ENCODE data around the gene EYS. TPM values are rescaled to one million over a fixed set of nuclear protein-coding genes. Genes with fewer than 3 reads are reported as not detected.

The EYS gene
- total RNA-seq, 1 donor from 2014 or later, result not detected

- no peak overlapping the region for H3K27ac Mint-ChIP-seq (ENCODE audit: unreplicated experiment)
- no peak for DNase-seq (ENCODE audit: low spot score)
- H3K4me3 Mint-ChIP-seq (ENCODE audit: unreplicated experiment), result no peak overlapping the region
- peaks cover 4% of the 10 kb centered on the region for H3K27me3 Mint-ChIP-seq (ENCODE audit: unreplicated experiment)
- peak; percentile 75 for TF ChIP-seq CTCF (IDR thresholded peaks at IDR 0.05; ENCODE audit: unreplicated experiment)
- H3K9me3 Mint-ChIP-seq (ENCODE audit: unreplicated experiment), result no peaks in the 10 kb centered on the region
- H3K4me1 Mint-ChIP-seq (ENCODE audit: unreplicated experiment), result peaks cover 9% of the 10 kb centered on the region
- no peaks in the 10 kb centered on the region for H3K36me3 Mint-ChIP-seq (ENCODE audit: low read depth, unreplicated experiment)
Observed at GRCh38 chr6:63923139-63923739, 1783.8 kb downstream of the EYS start.

GRCh38 chr6:63919556-63920110, 1787.4 kb downstream of the EYS start:
- H3K27me3 Mint-ChIP-seq (ENCODE audit: unreplicated experiment), result peaks cover 4% of the 10 kb centered on the region
- peaks cover 9% of the 10 kb centered on the region for H3K4me1 Mint-ChIP-seq (ENCODE audit: unreplicated experiment)
- TF ChIP-seq CTCF (IDR thresholded peaks at IDR 0.05; ENCODE audit: unreplicated experiment), result no peak

GRCh38 chr6:63912887-63913286, 1794.1 kb downstream of the EYS start:
- H3K9me3 Mint-ChIP-seq (ENCODE audit: unreplicated experiment), result peaks cover 5% of the 10 kb centered on the region
- no peak overlapping the region for H3K4me3 Mint-ChIP-seq (ENCODE audit: unreplicated experiment)
- H3K4me1 Mint-ChIP-seq (ENCODE audit: unreplicated experiment), result no peaks in the 10 kb centered on the region
- no peaks in the 10 kb centered on the region for H3K27me3 Mint-ChIP-seq (ENCODE audit: unreplicated experiment)
- H3K27ac Mint-ChIP-seq (ENCODE audit: unreplicated experiment), result no peak overlapping the region
- no peak for DNase-seq (ENCODE audit: low spot score)
- TF ChIP-seq CTCF (IDR thresholded peaks at IDR 0.05; ENCODE audit: unreplicated experiment), result no peak
- H3K36me3 Mint-ChIP-seq (ENCODE audit: low read depth, unreplicated experiment), result no peaks in the 10 kb centered on the region

More at GRCh38 chr6:63919556-63920110, 1787.4 kb downstream of the EYS start:
- H3K4me3 Mint-ChIP-seq (ENCODE audit: unreplicated experiment), result no peak overlapping the region
- H3K27ac Mint-ChIP-seq (ENCODE audit: unreplicated experiment), result no peak overlapping the region
- H3K9me3 Mint-ChIP-seq (ENCODE audit: unreplicated experiment), result peaks cover 5% of the 10 kb centered on the region
- no peaks in the 10 kb centered on the region for H3K36me3 Mint-ChIP-seq (ENCODE audit: low read depth, unreplicated experiment)
- DNase-seq (ENCODE audit: low spot score), result no peak

- H3K9me3 Mint-ChIP-seq (ENCODE audit: unreplicated experiment), result peaks cover 5% of the 10 kb centered on the region
- H3K27me3 Mint-ChIP-seq (ENCODE audit: unreplicated experiment), result no peaks in the 10 kb centered on the region
- no peak overlapping the region for H3K27ac Mint-ChIP-seq (ENCODE audit: unreplicated experiment)
- no peak overlapping the region for H3K4me3 Mint-ChIP-seq (ENCODE audit: unreplicated experiment)
- no peaks in the 10 kb centered on the region for H3K4me1 Mint-ChIP-seq (ENCODE audit: unreplicated experiment)
- no peak for DNase-seq (ENCODE audit: low spot score)
- no peaks in the 10 kb centered on the region for H3K36me3 Mint-ChIP-seq (ENCODE audit: low read depth, unreplicated experiment)
- no peak for TF ChIP-seq CTCF (IDR thresholded peaks at IDR 0.05; ENCODE audit: unreplicated experiment)
Observed at GRCh38 chr6:63910863-63911551, 1796.0 kb downstream of the EYS start.

All from endothelial cell (in vitro differentiated cells).